GM19035 (cell line): ENCODE data around the gene ITPKB.
"Not testable (repeated sequence)": the region's sequence is repeated elsewhere in the genome, so short reads cannot be mapped to it uniquely, and the experiment has no call there.

Experiments used
- ATAC-seq: cut with Tn5 transposase; IDR thresholded peaks from one replicate; pipeline ENCODE4 v1.9.1; 2021; ENCODE audit not compliant: unreplicated experiment

Gene ITPKB

DNA sequence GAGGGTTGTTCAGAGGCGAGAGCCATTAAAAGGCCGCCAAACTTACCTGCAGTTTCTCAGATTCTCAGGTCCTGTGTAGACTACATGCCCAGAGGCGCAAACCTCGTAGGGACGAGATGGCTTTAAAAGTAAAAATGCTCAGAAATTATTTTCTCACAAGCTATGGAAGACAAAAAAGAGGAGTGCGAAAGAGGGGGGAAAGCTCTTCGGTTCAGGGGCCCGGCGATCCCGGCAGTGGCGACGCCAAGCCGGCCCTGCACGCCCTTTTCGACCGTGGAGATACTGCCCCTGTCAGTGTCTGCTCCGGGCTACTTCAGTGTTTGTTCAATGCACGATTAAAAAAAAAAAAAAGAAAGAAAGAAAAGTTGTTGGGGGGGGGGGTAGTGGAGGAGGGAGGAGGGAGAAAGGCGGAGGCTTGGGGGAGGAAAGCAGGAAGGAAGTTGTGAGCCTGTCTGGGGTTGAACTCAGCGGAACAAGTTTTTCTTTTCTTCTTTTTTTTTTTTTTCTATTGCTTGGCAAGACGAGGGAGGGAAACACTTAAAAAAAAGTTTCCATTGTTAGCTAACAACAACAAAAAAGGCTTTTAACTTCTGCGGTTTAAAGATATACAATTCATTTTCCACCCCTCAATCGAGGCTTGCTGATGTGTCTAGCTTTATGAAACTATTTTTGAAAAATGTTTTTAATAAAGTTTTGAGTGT is at the start of gene ITPKB:
Gene ITPKB, minus strand, starts transcription at position 288 of the 701 bp plus-strand sequence. CDS start 1,824 bp downstream, outside the sequence.
- no peak for ATAC-seq

DNA sequence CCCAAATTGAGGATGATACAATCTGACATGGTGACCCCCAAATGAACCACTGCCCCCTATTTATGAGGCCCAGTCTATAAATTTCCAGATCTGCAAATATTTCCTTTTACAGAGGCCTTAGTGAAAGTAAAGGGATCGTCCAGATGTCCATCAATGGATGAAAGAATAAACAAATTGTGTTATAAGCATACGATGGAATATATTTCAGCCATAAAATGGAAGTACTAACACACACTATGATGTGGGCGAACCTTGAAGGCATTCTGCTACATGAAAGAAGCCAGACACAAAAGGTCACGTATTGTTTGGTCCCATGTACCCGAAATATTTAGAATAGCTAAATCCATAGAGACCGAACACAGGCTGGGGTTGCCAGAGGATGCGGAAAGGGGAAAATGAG is 48.6 kb upstream of the ITPKB start:
- ATAC-seq = no peak

DNA sequence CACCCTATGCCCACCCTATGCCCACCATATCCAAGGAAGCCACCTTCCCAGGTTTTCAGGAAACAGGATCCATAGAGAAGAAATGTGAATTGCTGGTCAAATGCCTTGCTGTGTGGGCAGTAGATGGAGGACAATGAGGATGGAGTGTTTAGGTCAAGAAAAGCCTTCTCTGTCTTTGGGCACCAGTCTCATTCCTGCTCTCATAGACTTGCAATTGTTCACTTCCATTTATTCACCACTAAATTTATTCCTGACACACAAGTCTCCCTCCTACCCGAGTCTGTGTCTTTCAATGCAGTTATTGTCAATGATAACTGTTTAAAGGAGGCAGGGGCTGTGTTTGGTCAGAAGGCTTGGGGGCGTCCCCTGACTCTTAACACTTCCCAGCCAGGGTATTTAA is 48.0 kb upstream of the ITPKB start:
- ATAC-seq = no peak

DNA sequence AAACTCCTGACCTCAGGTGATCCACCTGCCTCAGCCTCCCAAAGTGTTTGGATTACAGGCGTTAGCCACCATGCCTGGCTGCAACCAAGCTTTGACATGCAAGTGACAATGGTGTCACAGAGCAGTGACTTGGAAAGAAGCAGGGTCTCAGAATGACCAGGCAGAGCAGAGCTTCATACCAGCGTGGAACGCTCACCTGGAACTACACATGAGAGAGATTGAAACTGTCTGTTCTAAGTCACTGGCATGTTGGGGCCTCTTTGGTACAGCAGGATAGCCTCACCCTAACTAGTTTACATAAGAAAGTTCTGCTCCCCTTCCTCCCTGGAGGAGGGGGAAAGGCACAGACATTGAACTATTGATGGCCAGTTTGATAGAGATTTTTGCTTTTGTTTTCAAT is 47.5 kb upstream of the ITPKB start:
- peak; percentile 66 for ATAC-seq

DNA sequence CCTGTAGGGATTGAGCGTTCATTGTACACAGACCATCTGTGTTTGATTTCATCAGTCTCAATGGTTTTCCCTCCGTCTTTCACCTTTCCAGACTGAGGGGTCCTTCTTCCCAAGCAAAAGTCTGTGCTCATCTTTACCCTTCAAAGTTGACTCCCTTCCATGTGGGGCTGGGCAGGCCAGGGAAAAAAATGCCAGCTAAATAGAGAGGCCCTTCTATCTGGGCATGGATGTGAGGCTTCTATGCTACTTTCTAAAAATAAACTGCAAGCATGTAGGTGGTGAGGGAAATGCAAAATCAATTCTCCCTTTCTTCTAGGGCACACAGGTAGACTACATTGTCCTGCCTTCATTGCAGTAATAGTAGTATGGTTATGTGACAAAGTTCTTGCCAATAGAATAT is 46.7 kb upstream of the ITPKB start:
- ATAC-seq = no peak

DNA sequence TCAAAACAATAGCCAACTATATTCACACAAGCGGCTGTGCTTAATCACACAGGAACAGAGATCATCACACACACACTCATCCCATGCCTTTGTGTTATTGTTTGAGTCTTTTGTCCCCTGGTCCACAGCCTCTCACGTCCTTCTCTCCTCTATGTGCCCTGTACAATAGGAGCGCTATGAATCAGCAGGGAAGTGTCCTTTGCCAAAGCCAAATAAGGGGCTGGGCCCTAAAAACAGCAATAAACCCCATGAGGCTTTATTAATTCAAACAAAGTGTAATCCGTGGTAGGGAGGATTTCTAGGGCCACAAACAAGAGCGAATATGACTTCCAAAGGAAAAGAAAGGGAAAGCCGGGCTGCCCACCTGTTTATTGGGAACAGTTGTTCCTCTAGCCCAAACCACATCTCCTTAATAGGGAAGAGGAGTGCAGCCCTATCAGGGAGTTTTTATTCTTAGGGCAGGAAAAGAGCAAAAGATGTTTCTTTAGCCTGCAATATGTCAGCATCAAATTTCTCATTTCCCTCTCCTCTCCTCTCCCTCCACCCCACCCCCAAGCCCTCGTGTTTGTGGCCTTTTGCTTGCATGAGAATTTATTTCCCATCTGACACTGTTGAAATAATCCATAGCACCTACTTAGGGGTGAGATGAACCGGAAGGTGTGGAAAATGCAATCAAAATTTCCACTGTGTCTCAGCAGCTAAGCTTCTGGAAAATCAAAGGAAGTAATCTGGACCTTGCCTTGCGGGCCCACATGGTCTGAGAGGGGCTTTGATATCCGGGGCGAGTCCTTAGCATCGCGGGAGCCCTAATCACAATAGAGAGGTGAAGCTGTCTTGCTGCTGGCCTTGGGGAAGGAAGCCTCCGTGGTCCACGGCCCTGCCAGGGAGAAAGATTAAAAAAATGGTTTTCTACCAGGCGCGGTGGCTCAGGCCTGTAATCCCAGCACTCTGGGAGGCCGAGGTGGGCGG is 45.3 kb upstream of the ITPKB start:
- no peak for ATAC-seq

DNA sequence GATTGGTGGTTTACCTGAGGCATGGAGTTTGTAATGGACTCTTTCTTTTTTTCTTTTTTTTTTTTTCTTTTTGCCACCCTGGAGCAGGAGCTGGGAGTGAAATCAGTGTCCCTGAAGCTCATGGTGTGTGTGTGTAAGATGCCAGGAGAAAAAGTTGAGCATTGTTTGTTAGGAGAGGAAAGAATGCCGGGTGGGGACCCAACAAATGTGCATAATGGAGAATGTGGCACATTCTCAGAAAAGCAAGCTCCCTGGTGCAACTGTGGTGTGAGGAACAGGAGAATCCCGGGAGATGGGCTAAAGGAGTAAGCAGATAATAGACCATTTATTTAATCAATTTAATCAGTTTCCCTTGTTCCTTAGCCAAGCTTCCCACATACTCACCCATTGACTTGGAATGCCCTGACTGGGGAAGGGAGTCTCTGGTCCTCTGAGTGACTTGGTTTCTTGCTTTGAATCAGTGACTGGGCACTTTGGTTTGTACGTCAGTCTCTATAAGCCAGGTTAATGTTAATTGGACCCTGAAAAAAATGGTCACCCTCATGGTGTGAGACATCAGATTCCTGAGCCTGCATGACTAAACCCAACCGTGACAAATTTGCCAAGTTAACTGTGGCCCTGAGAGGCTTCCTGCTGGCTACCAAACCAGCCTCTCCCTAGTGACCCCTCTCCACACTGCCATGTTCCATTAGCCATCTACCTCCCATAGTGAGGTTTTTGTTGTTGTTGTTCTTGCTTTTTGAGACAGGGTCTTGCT is 43.9 kb upstream of the ITPKB start:
- ATAC-seq = no peak

DNA sequence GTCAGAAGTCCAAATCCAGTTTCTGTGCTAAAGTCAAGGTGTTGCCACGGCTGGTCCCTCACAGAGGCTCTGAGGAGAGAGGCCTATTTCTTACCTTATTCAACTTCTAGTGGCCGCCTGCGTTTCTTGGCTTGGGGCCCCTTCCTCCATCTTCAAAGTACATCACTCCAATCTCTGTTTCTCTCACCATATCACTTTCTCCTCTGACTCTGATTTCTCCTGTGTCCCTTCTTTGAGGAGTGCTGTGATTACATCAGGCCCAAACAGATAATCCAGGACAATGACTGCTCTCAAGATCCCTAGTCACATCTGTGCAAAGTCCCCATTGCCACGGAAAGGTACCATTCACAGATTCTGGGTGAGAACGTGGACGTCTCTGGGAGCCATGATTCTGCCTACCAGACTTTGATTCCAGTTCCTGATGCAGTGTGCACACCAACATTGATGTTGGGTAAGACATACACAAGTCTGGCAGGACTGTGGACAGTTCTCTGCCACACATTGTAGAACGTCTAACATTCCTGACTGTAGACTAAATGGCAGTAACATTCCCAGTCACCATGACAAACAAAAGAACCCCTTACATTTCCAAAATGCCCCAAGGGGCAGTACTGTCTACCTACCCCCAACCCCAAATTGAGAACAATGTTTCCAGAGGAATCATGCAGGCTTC is 43.0 kb upstream of the ITPKB start:
- no peak for ATAC-seq

DNA sequence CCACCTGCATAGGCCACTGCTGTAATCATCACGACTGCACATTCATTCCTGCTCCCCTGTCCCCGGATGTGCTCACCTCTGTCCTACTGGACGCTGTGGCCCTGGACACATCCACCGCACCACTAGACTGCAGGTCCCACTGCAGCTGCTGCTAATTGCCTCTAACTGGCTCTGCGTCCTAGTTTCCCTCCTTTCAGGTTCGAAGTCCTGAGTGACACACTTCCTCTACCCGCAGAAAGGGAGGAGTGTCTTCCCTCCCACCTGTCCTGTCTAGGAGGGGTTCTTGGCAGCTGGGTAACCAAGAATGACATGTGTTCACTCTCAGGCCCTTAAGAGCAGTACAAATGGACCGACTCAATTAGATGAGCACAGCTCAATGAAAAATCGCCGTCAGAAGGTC is 40.5 kb upstream of the ITPKB start:
- no peak for ATAC-seq

DNA sequence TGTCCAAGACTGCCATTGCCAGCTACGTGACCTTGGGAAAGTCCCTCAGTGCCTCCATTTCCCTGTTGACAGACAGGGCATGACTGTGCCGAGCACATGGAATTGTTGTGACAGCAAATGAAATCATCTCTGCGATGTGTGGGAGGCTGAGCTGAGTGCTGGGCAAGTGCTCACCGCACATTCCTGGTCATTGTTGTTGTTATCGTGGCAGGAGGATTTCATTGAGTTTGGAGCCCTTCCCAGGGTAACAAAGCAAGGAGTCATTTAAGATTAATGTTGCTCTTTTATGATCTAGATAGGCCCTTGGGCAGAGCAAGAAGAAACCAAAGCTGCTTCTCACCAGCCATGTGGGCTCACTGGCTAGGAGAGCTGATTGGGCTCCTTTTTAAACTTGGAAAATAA is 39.6 kb upstream of the ITPKB start:
- ATAC-seq = no peak

DNA sequence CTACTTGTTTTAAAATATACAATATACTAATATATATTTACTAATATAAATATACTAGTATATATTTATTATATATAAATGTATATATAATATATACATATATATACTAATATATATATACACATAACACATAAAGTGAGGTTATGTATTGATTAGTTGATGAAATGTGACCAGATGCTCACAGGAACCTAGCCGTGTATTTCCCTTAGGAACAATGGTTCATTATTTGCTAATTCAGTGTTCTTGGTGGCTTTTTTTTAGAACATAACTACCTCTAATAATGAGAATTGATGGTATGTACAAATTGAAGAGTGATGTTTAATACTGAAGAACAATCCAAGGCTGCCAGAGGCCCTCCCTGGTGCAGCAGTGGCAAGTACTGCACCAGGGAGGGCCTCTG is 37.9 kb upstream of the ITPKB start:
- no peak for ATAC-seq

DNA sequence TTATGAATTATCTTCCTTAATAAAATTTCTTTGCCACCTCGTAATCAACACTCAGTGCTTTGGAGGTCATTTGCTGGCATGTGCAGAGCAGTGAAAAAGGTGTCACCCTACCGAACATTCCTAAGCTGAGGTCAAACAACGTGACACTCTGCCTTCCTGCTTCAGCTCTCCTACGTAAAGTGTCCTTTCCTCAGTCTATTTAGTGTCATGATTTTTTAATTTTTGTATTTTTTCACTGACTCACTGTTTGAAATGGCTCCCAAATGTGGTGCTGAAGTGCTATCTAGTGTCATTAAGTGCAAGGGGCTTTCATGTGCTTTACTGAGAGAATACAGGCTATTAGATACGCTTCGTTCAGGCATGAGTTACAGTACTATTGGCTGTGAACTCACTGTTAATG is 37.0 kb upstream of the ITPKB start:
- ATAC-seq = no peak

DNA sequence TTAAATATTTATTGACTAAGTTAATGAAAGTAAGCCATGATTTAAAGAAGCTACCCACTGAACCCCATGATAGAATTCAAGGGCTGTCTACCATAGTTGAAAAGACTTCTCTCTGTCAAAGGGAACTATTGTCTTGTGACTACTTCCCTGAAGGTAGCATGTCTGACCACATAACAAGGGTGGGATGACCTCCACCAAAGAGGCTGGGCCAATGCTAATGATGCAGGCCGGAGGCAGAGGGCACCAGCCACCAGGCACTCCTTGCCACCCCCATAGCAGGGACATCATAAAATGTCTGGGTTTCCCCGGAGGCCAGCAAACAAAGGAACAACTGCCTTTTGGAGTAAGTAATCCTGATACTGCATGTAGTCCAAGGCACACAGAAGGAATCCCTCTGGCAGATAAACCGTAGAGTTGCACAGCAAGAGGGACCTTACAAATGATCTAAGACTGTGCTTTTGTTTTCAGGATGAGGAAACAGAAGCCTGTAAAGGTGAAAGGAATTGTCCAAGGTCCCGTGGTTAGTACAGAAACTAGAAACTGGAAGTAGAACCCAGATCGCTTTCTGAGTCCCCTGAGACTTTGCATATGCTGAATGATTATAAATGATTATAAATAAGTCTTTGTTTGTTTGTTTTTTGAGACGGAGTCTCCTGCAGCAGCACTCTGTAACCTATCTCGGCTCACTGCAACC is 33.5 kb upstream of the ITPKB start:
- peak; percentile 74 for ATAC-seq

DNA sequence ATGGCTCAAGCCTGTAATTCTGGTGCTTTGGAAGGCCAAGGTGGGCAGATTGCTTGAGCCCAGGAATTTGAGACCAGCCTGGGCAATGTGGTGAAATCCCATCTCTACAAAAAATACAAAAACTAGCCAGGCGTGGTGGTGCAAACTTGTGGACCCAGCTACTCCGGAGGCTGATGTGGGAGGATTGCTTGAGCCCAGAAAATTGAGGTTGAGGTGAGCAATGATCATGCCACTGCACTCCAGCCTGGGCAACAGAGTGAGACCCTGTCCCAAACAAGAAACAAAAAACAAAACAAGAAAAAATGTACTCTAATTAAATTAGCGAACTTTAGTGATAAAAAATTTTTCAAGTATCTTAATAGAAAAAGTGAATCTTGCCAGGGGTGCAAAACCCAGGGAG is 28.1 kb upstream of the ITPKB start:
- ATAC-seq = not testable (repeated sequence)

DNA sequence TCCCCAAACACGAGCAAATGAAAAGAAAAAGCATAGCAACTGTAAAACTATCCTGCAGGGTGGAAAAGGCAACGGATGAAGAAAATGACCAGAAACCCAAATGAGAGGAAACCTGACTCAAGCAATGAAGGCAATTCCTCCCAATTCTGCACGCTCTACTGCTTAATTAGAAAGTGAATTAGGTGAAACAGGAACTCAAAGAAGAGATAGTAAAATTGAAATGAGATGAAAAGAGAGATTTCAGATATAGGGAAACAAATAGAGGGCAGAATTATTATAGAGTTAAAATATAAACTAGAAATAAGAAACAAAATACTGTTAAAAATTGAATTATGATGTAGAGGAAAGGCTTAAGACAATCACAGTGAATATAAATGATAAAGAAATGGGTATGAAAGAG is 27.5 kb upstream of the ITPKB start:
- ATAC-seq = no peak

DNA sequence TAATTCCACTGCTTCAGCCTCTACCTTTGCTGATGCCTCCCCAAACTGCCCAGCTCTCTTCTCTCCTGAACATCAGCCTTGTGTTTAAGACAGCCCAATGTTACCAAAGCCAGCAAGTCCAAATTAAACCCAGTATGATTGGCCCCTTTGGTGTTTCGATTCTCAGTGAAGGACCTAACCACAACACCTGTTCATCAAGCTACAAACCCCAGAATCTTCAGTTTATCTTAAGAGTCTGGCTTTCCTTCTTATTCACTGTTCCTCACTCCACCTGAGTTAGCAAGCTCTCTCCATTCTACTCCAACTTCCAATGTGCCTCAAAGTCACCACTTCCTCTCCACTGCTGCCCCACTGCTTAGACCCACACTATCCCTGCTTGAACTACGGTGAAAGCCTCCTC is 25.5 kb upstream of the ITPKB start:
- no peak for ATAC-seq

DNA sequence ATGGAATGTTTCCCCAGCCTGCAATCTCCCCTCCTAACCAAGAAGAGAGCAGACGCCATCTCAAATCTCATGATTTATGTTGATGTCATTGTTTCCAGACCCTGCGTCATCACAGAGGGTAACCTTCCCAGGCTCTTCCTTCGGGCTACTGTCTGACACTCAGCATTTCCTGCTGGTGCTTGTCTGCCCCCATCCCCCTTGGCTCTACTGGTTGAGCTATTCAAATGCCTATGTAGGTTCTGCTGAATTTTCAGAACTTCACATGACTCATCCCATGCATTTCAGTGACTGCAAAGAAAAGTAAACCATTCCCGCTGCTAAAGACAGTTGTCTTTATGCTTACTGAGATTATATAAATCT is 24.8 kb upstream of the ITPKB start:
- ATAC-seq = no peak

DNA sequence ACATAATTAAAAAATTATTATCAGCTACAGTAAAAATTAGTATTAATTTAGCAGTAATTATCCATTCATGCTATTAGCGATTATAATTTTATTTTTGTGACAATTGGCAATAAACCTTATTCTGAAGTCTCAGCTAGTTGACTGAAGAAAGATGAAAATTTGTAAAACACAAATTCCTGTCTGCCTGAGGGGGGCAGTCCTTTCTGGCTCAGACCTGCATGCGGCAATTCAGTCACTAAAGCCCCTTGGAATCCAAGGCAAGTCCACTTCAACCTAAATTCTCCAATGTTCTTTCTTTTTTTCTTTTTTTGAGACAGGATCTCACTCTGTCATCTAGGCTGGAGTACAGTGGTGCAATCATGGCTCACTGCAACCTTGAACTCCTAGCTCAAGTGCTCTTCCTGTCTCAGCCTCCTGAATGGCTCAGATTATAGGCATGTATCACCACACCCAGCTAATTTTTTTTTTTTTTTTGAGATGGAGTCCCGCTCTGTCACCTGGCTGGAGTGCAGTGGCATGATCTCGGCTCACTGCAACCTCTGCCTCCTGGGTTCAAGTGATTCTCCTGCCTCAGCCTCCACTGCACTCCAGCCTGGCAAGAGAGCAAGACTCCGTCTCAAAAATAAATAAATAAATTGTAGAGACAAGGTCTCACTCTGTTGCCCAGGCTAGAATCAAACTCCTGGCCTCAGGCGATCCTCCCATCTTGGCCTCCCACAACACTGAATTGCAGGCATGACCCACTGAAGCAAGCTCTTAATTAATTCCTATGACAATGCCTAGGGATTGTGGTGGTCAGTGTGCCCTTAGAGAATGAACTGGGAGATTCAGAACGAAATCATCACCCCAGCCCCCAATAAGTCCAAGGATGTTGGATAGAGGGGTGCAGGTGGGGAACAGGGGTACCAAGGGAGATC is 24.2 kb upstream of the ITPKB start:
- ATAC-seq = no peak

DNA sequence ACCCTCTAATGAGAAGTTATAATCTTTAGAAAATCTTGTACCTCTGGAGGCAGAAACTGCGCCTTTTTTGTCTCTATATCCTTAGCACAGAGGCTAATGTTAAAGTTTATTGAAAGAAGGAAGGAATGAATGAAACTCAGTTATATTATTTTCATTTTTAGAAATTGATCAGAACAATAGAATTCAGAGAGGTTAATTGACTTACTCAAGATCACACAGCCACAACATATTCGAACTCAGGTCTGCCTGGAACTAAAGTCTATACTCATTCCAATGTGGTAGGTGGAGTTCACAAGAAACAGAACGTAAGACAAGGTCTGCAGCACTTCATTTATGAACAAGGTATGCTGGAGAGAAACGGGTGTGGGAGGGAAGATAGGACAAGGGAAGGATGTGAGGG is 23.0 kb upstream of the ITPKB start:
- no peak for ATAC-seq
